ENCODE results near the gene ADAM8.

Gene ADAM8

GRCh38 chr10:133308421-133309099 is 31.9 kb upstream of the ADAM8 start, which contains the start of the genes TUBGCP2 and ZNF511:
TSS of gene TUBGCP2 (minus strand) at chr10:133308872. CDS start at chr10:133302941, 5,931 bp downstream.
TSS of gene ZNF511 (plus strand) at chr10:133308914. CDS start at chr10:133308944, 30 bp downstream.
- DNase-seq (ENCODE audit: low read depth) = peak; percentile 90

GRCh38 chr10:133307776-133308420 is 31.2 kb upstream of the ADAM8 start:
- peak; percentile 65 for DNase-seq (ENCODE audit: low read depth)

DNA sequence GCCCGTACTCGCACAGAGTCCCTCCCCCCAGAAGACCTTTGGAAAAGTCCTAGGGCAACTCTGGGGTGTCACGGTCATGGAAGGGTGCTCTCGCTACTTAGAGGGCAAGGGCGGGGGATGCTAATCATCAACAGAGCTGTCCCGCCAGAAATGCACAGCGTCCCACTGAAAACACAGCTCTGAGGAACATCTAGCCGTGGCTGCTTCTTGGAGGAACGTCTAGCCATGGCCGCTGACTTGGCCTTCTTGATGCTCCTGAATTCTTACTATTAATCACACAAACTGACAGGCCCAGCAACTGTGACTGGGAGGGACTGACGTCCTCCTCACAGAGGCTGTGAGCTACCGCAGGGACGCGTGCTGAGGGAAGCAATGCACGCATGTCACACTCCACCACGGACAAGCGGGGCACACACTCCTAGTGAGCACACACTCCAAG is 30.3 kb upstream of the ADAM8 start:
- no peak for DNase-seq (ENCODE audit: low read depth)

- no peak for DNase-seq (ENCODE audit: low read depth)
These were observed 29.4 kb upstream of the ADAM8 start for GRCh38 chr10:133306097-133306476.

DNA sequence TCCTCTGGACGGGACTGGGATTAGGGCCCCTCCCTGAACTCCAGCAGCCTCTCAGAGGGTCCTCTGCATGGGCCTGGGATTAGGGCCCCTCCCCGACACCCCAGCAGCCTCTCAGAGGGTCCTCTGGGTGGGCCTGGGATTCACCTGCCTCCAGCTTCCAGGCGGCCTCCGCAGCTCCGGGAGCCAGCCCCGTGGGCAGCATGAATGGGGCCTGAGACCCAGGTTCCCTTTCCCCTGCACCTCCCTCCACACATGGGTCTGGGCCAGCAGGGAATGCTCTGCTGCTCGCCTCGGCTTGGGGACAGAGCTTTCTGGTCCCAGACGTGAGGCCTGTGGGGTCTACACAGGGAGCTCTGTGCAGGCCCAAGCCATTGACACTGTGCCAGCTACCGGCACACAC is 26.5 kb upstream of the ADAM8 start:
- DNase-seq (ENCODE audit: low read depth) = no peak

GRCh38 chr10:133302230-133302629 is 25.6 kb upstream of the ADAM8 start:
- DNase-seq (ENCODE audit: low read depth) = no peak

DNA sequence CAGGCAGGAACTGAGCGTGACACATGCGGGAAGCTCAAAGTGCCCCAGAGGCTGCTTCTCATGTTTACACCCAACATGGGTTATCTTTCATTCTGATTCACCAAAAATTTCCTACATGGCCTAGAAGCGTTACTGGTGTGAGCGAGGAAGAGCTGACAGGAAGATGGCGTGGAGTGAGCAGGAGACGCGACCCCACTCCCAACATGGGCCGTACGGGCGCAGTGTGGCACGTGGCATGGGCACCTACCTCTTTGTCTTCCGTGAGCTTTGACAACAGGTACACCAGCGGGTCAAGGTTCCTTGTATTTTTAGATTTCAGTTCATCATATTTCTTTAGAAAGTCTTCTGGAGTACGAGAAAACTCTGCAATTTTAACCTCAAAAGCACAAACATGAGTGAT is 23.1 kb upstream of the ADAM8 start:
- DNase-seq (ENCODE audit: low read depth) = no peak

DNA sequence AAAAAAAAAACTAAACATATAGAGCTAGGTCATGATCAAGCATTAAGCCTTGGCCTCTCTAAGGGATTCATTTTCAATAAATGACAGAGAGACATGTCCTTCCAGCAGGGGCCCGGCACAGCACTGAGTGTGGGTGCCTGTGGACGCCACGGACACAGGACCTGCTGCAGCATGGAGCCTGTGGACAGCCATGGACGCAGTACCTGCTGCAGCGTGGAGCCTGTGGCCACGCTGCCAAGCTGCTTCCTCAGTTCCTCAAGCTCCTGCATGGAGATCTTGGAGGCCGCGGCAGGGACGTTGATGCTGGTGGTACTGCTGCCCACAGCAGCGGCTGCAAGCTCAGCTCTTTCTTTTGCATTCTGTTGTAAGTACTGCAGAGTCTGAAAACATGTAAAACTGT is 22.6 kb upstream of the ADAM8 start:
- DNase-seq (ENCODE audit: low read depth) = no peak

DNA sequence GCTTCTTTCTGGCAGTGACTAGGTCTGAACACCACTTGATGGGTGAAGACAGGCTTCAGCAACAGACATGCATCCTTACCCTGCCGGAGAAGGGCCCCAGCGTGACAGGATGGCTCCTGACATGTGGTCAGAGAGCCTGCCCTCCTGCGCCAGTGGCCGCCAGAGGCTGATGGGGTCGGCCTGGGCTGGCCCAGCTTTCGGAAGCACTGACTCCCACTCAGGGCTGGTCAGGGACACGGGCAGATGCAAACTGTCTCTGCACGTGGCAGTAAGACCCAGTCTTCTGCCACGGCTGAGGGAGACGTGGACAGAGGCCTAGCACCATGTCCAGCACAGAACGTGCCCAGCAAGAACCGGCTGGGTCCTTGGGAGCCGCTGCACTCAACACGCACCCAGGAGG is 21.8 kb upstream of the ADAM8 start:
- DNase-seq (ENCODE audit: low read depth) = no peak

DNA sequence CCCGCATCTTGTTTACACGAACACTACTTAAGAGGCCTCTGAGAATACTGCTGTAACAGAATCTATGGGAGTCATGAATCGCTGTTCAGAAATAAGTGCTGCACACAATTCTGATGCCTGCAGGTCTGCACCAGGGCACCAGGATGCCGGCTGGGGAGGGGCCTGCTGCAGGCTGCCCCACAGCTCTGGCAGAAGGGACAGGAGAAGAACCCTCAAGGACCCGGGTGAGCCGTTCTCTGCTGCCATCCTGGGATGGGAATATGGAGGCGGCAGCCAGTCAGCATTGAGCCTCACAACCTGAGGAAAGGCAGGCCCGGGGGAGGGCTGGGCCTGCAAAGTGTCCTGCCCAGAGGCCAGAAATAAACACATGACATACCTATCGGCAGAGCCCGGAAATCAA is 20.8 kb upstream of the ADAM8 start:
- DNase-seq (ENCODE audit: low read depth) = no peak

DNA sequence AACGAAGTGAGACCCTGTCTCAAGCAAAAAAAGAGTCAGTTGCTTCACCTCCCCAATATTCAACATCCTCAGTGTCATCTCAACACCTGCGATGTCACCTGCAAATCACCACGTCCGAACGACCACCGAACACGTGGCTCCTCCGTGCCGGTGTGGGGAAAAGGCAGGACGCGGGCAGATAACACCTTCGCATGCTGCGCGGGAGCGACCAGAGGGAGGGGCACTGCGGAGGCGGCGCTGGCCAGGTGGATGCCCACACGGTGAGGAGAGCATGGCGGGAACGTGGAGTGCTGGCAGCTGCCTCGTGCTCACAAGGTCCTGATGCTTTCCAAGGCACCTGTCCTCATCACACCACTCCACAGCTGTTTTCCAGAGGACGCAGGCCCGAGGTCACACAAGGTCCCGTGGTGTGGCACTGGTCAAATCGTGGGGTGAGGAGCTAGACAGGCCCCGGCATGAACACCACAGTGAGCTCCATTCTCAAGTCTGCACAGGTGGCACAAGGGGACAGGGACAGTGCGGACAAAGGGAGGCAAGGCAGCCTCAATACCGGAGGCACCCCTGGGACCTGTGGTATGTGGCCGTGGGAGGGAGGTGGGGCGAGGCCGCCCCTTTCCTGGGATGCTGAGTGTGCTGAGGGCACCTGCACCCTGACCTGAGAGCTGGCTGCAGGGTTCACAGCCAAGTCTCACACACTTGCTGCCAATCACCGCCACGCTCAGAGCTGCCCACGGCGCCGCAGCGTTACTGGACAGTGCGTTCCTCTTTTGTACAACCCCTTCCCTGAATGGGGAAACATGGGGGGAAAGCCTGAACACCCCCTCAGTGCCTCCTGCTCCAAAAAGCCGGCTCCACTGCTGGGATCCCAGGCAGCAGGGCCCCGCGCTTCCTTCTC is 19.0 kb upstream of the ADAM8 start:
- DNase-seq (ENCODE audit: low read depth) = no peak

- DNase-seq (ENCODE audit: low read depth) = no peak
These were observed 17.5 kb upstream of the ADAM8 start for GRCh38 chr10:133294189-133294588.

GRCh38 chr10:133293810-133294119 is 17.1 kb upstream of the ADAM8 start:
- no peak for DNase-seq (ENCODE audit: low read depth)

- DNase-seq (ENCODE audit: low read depth) = no peak
These were observed 16.5 kb upstream of the ADAM8 start for GRCh38 chr10:133292919-133293809.

GRCh38 chr10:133289761-133290160 is 13.1 kb upstream of the ADAM8 start:
- DNase-seq (ENCODE audit: low read depth) = no peak

DNA sequence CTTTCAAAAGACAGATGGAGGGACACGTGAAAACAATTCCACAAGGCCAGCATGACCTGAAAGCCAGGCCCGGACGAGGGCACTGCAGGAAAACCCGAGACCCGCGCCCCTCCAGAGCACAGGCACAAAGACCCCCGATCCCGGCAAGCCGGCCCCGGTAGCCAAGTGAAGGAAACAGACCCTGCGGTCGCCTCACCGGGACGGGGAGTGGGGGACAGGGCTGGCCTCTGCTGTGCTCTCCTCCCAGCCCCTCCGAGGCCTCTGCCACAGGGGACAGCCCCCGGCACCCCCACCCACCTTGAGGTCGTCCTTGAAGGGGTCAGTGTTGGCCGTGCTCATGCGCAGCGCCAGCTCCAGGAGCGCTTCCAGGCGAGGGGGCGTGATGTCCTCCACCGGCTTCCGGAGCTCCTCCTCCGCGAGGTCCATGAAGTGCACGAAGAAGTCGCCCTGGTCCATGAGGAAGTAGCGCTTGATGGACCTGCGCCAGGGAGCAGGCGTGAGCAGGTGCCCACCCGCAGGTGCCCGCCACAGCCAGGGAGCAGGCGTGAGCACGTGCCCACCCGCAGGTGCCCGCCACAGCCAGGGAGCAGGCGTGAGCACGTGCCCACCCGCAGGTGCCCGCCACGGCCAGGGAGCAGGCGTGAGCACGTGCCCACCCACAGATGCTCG is 11.3 kb upstream of the ADAM8 start:
- DNase-seq (ENCODE audit: low read depth) = no peak

DNA sequence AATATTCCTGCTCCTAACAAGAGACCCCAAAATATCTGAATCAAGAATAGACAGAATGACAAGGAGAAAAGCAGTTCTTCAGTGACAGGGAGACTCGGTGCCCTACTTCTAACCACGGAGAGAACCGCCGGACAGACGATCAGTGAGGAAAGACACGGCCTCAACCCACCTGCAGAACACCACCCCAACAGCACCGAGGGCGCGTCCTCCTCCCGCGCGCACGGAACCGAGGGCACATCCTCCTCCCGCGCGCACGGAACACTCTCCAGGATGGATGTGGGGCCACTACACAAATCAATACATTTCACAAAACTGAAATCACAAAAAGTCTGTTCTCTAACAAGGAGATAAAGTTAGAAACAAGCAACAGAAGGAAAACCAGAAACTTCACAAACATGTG is 9.7 kb upstream of the ADAM8 start:
- DNase-seq (ENCODE audit: low read depth) = no peak

DNA sequence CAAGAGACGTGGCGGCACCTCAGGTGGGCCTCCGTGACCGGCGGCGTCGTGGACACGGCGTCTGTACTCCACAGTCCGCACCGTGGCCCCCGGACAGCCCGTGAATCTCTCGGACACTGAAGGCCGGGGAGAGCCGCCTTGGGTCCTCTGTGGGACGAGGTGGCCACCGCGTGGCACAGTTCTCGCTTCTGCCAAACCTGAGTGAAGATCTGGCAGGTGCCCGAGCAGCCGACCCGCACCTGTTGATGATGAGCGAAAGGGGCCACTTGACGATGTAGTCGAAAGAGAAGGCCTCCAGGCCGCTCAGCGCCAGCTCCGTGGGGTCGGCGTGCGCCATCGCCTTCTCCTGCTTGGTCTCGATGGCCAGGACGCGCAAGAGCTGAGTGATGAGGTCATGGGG is 8.5 kb upstream of the ADAM8 start:
- DNase-seq (ENCODE audit: low read depth) = no peak

GRCh38 chr10:133283931-133284330 is 7.3 kb upstream of the ADAM8 start:
- no peak for DNase-seq (ENCODE audit: low read depth)

DNA sequence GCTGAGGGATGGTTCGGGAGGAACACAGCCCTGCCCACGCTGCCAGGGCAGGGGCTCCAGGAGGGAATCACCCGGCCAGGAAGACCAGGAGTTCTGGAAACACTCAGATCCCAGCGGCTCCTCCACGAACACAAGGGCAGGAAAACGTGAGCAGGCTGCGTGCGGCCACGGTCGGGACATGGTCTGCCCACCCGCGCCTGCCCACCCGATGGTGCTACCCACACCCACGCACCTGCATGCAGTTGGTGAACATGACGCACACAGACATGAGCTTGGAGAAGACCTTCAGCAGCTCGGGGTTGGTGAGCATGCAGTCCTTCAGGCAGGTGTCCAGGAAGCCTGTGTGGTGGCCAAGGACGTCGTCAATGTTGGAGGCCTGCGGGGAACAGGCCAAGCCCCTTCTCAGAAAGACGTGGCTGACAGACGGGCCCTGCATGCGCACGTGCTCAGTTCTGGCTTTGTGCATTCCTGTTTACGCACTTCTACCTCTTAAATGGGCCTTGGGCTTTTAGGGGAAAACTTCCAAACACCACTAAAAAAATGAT is 6.2 kb upstream of the ADAM8 start:
- no peak for DNase-seq (ENCODE audit: low read depth)

All from stimulated activated CD8-positive, alpha-beta memory T cell treated with anti-CD3 and anti-CD28 coated beads, Interleukin-12 subunit alpha, Interleukin-12 subunit beta, amount 100 ng/mL, for 4 hours (primary cell).